Smooth muscle cell (in vitro differentiated cells): ENCODE results near the gene CCDC88C. TPM values are rescaled to one million over a fixed set of nuclear protein-coding genes. Genes with fewer than 3 reads are reported as not detected.

Source experiments
- DNase-seq: peaks from one replicate; lab custom pipeline; 2025; ENCODE audit not compliant: unreplicated experiment; lab: John Stamatoyannopoulos, UW
- H2AFZ ChIP-seq: fragments of 200-600 bp; sonication (generic); 2 replicates; pipeline ENCODE4 v1.6.0; 2016; ENCODE audit warnings: antibody characterized with exemption, low read depth, mild to moderate bottlenecking
- H3F3A ChIP-seq: fragments of 200-600 bp; sonication (generic); 2 replicates; pipeline ENCODE4 v1.6.0; 2017; ENCODE audit warnings: antibody characterized with exemption, low read depth
- H3K27ac ChIP-seq: fragments of 200-600 bp; sonication (generic); 2 replicates; pipeline ENCODE4 v1.5.1; 2016; ENCODE audit warnings: low read depth, mild to moderate bottlenecking
- H3K27me3 ChIP-seq: fragments of 200-600 bp; sonication (generic); 2 replicates; pipeline ENCODE4 v1.6.1; 2016; ENCODE audit warnings: low read depth, mild to moderate bottlenecking
- H3K36me3 ChIP-seq: fragments of 200-600 bp; sonication (generic); 2 replicates; pipeline ENCODE4 v1.5.1; 2016; ENCODE audit warnings: low read depth
- H3K4me1 ChIP-seq: fragments of 200-600 bp; sonication (generic); 2 replicates; pipeline ENCODE4 v1.5.1; 2016; ENCODE audit warnings: low read depth
- H3K4me2 ChIP-seq: fragments of 200-600 bp; sonication (generic); 2 replicates; pipeline ENCODE4 v1.6.0; 2016; ENCODE audit warnings: mild to moderate bottlenecking
- H3K4me3 ChIP-seq: fragments of 200-600 bp; sonication (generic); 2 replicates; pipeline ENCODE4 v1.5.1; 2016; ENCODE audit warnings: mild to moderate bottlenecking
- H3K79me2 ChIP-seq: fragments of 200-600 bp; sonication (generic); 2 replicates; pipeline ENCODE4 v1.6.0; 2016; ENCODE audit warnings: low read depth, mild to moderate bottlenecking
- H3K9ac ChIP-seq: fragments of 200-600 bp; sonication (generic); 2 replicates; pipeline ENCODE4 v1.6.0; 2016; ENCODE audit warnings: low read depth
- H3K9me3 ChIP-seq: fragments of 200-600 bp; sonication (generic); replicated peaks from 2 replicates; pipeline ENCODE4 v1.5.1; 2016; ENCODE audit warnings: low read depth
- H4K20me1 ChIP-seq: fragments of 200-600 bp; sonication (generic); 2 replicates; pipeline ENCODE4 v1.6.0; 2016; ENCODE audit warnings: low read depth
- WGBS: methylation state at CpG from one replicate; pipeline ENCODE4 v1.1.7; 2016; ENCODE audit warnings: low lambda C conversion rate; 5-methylcytosine and 5-hydroxymethylcytosine counted together
- polyA plus RNA-seq: library from polyadenylated mRNA; unstranded; fragments of >200 nt; fragmentation: Nextera tagmentation; extraction: Ambion mirVana; gene quantifications from 2 replicates; pipeline ENCODE4 v1.2.1, GENCODE V29; 2016
- total RNA-seq: library from RNA; depleted of rRNA; stranded (reverse); fragments of >200 nt; gene quantifications from 2 replicates; pipeline ENCODE4 v1.2.3, GENCODE V29; 2014
- TF ChIP-seq, protein P1 (sequence below): fragments of 200-600 bp; sonication (generic); IDR thresholded peaks from 2 replicates; pipeline ENCODE4 v1.5.1; 2017; ENCODE audit warnings: borderline replicate concordance, mild to moderate bottlenecking, antibody characterized with exemption; ENCODE audit not compliant: insufficient read depth, poor library complexity, severe bottlenecking

Gene CCDC88C
- total and polyA plus RNA-seq, 2 experiments from 2014 or later = 1.1 TPM; not detected in 1

DNA sequence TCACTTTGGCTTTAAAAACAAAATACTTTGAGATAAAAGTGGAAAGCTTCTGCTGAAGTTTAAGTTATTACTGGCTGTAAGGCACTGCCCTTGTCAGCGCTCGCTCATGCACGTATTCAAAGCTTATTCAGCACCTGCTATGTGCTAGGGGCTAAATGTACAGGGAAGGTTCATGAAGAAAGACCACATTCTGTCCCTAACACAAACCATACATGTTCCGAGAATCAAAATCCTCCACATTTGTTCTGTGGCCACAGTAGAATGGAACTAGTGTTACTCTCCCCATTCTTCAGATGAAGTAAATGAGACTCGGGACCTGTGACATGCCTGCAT, 139.3 kb downstream of the CCDC88C start:
- Histone ChIP-seq H3K9ac (no peak overlapping the region), H3K36me3 (no peaks in the 10 kb centered on the region), H3K9me3 (no peaks in the 10 kb centered on the region), H3K4me1 (no peaks in the 10 kb centered on the region), H3F3A (peaks cover 4% of the 10 kb centered on the region), H3K4me3 (no peak overlapping the region), H3K27me3 (no peaks in the 10 kb centered on the region), H2AFZ (no peak overlapping the region), H4K20me1 (no peaks in the 10 kb centered on the region), H3K27ac (no peak overlapping the region), H3K79me2 (no peaks in the 10 kb centered on the region), H3K4me2 (no peak overlapping the region)
- 95% methylated on average over 5 of the region's 5 CpGs for WGBS
- TF ChIP-seq, protein P1, sequence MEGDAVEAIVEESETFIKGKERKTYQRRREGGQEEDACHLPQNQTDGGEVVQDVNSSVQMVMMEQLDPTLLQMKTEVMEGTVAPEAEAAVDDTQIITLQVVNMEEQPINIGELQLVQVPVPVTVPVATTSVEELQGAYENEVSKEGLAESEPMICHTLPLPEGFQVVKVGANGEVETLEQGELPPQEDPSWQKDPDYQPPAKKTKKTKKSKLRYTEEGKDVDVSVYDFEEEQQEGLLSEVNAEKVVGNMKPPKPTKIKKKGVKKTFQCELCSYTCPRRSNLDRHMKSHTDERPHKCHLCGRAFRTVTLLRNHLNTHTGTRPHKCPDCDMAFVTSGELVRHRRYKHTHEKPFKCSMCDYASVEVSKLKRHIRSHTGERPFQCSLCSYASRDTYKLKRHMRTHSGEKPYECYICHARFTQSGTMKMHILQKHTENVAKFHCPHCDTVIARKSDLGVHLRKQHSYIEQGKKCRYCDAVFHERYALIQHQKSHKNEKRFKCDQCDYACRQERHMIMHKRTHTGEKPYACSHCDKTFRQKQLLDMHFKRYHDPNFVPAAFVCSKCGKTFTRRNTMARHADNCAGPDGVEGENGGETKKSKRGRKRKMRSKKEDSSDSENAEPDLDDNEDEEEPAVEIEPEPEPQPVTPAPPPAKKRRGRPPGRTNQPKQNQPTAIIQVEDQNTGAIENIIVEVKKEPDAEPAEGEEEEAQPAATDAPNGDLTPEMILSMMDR = no peak
- DNase-seq = no peak

DNA sequence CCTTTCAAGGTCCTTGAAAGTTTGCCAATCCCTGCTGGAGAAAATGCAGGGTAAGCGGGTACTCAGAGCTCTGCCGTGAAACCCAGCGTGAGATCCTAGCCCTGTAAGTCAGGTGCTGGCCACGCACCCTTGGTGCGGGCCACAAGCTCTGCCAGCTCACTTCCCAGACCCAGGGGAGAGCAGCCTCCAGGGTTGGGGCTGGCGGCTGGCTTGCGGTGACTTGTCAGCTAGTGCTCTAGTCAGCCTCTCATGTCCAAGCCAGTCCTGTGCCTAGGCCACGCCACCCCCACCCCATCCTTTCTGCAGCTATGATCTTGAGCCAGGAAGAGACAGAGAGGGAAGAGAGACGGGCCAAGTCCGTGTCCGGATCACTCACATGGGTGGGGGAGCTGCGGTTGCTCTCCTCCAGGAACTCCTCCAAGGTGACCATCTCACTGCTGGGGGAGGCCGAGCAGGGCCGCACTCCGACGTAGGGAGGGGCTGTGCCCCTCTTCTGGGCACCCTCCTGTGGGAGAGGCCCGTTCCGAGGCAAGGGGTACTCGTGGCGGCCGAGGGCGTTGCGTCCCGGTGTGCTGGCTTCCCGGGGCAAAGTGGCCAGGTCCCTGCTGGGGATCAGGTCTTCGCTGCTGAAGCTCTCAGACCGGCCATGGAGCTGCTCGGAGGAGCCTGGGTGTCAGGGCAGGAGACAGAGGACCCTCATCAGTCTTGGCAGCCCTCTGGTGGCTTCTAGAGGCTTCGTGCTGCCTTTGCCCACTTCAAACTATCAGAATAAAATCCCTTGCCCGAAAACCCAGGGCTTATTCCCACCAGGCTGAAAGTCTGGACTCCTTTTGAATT, 139.9 kb downstream of the CCDC88C start:
- no peaks in the 10 kb centered on the region for H3K4me1 ChIP-seq
- H3K27me3 ChIP-seq = no peaks in the 10 kb centered on the region
- no peaks in the 10 kb centered on the region for H3K36me3 ChIP-seq
- no peak overlapping the region for H3K27ac ChIP-seq
- no peak overlapping the region for H2AFZ ChIP-seq
- DNase-seq = no peak
- no peaks in the 10 kb centered on the region for H4K20me1 ChIP-seq
- no peak overlapping the region for H3K4me2 ChIP-seq
- WGBS = 94% methylated on average over 30 of the region's 30 CpGs
- no peaks in the 10 kb centered on the region for H3K79me2 ChIP-seq
- H3K4me3 ChIP-seq = no peak overlapping the region
- no peaks in the 10 kb centered on the region for H3F3A ChIP-seq
- TF ChIP-seq, protein P1 = no peak
- H3K9me3 ChIP-seq = no peaks in the 10 kb centered on the region
- no peak overlapping the region for H3K9ac ChIP-seq

- DNase-seq = no peak
- H3K27ac ChIP-seq = no peak overlapping the region
- TF ChIP-seq, protein P1 = no peak
- no peaks in the 10 kb centered on the region for H4K20me1 ChIP-seq
- H3K36me3 ChIP-seq = no peaks in the 10 kb centered on the region
- H3K9ac ChIP-seq = no peak overlapping the region
- no peaks in the 10 kb centered on the region for H3K9me3 ChIP-seq
- H3K4me3 ChIP-seq = no peak overlapping the region
- H3K27me3 ChIP-seq = no peaks in the 10 kb centered on the region
- no peak overlapping the region for H2AFZ ChIP-seq
- H3K4me2 ChIP-seq = no peak overlapping the region
- H3K4me1 ChIP-seq = no peaks in the 10 kb centered on the region
- H3F3A ChIP-seq = no peaks in the 10 kb centered on the region
- 97% methylated on average over 9 of the region's 9 CpGs for WGBS
- no peaks in the 10 kb centered on the region for H3K79me2 ChIP-seq
Observed at GRCh38 chr14:91274796-91275195, 142.8 kb downstream of the CCDC88C start.

DNA sequence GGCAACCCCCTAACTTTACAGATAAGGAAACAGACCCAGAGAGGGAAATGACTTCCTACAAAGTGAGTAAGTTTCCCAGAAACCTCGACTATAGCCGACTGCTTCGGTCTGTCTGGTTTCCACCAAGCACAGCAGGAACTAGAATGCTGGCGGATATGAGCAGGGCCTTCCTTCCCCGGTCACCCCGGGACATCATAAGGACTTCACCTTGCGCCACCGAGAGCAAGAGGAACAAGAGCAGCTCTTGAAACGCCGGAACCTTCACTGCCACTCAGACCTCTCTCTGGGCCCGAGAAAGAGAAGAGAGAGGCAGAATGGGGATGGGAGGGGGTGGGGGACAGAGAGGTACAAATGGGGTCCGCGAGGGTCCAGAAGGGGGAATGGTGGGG, 143.7 kb downstream of the CCDC88C start:
- no peaks in the 10 kb centered on the region for H3K9me3 ChIP-seq
- no peak overlapping the region for H3K27ac ChIP-seq
- H4K20me1 ChIP-seq = no peaks in the 10 kb centered on the region
- no peak overlapping the region for H3K9ac ChIP-seq
- TF ChIP-seq, protein P1 = no peak
- no peaks in the 10 kb centered on the region for H3K4me1 ChIP-seq
- WGBS = 95% methylated on average over 13 of the region's 13 CpGs
- no peak overlapping the region for H3K4me3 ChIP-seq
- no peak overlapping the region for H3K4me2 ChIP-seq
- no peaks in the 10 kb centered on the region for H3F3A ChIP-seq
- H2AFZ ChIP-seq = no peak overlapping the region
- no peaks in the 10 kb centered on the region for H3K27me3 ChIP-seq
- no peak for DNase-seq
- no peaks in the 10 kb centered on the region for H3K79me2 ChIP-seq
- no peaks in the 10 kb centered on the region for H3K36me3 ChIP-seq
